Measurements from ENCODE around the gene OR6C76.

The OR6C76 gene

DNA sequence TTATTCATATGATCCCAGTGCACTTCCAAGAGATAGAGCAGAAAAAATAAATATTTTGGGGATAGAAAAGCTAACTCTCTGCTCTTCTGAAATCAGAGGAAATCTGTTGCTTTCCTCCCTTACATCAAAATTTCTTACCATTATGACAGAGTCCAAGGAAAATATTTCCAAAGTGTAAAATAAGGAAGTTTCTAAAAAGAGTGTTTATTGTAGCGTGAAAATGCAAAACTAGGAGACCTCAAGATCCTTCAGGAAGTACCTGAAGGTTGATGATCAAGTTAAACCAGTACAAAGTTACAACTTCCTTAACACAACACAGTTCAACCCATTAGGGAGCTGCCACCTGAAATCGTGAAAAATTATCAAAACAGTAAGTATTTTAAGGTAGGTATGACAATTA, 17.7 kb downstream of the OR6C76 start, which contains the start of gene OR6C2:
TSS of gene OR6C2 (plus strand) at position 301 of the 400 bp plus-strand sequence. CDS start 8,138 bp downstream, outside the sequence.
- Histone ChIP-seq H3K27me3 (ENCODE audit: insufficient read depth, low read length) (no peaks in the 10 kb centered on the region), H3K4me1 (ENCODE audit: insufficient read depth, low read length, severe bottlenecking) (no peaks in the 10 kb centered on the region), H3K79me2 (ENCODE audit: insufficient read depth, low read length) (no peaks in the 10 kb centered on the region), H3K9me3 (ENCODE audit: low read length) (0 out of 2 replicates have a peak, but pooled peaks cover 2% of the 10 kb centered on the region), H3K4me3 (ENCODE audit: low read depth, low read length, poor library complexity, severe bottlenecking) (no peak within 1 kb of the TSS), H3K9ac (ENCODE audit: low read length) (no peak within 1 kb of the TSS), H4K20me1 (ENCODE audit: insufficient read depth, low read length) (no peaks in the 10 kb centered on the region), H2AFZ (ENCODE audit: low read length) (no peak within 1 kb of the TSS), H3K27ac (ENCODE audit: low read depth, low read length, poor library complexity, severe bottlenecking) (no peak within 1 kb of the TSS), H3K36me3 (ENCODE audit: insufficient read depth, low read length) (no peaks in the 10 kb centered on the region), H3F3A (ENCODE audit: insufficient read depth, low read length) (no peaks in the 10 kb centered on the region), H3K9me2 (ENCODE audit: low read depth, low read length) (0 out of 2 replicates have a peak, but pooled peaks cover 3% of the 10 kb centered on the region), H3K4me2 (ENCODE audit: low read length) (no peak within 1 kb of the TSS)
- TF ChIP-seq, protein P1, sequence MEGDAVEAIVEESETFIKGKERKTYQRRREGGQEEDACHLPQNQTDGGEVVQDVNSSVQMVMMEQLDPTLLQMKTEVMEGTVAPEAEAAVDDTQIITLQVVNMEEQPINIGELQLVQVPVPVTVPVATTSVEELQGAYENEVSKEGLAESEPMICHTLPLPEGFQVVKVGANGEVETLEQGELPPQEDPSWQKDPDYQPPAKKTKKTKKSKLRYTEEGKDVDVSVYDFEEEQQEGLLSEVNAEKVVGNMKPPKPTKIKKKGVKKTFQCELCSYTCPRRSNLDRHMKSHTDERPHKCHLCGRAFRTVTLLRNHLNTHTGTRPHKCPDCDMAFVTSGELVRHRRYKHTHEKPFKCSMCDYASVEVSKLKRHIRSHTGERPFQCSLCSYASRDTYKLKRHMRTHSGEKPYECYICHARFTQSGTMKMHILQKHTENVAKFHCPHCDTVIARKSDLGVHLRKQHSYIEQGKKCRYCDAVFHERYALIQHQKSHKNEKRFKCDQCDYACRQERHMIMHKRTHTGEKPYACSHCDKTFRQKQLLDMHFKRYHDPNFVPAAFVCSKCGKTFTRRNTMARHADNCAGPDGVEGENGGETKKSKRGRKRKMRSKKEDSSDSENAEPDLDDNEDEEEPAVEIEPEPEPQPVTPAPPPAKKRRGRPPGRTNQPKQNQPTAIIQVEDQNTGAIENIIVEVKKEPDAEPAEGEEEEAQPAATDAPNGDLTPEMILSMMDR (IDR thresholded peaks at IDR 0.05; ENCODE audit: low read length) = no peak
- TF ChIP-seq EZH2 (IDR thresholded peaks at IDR 0.05; ENCODE audit: borderline replicate concordance, low read length) = no peak

DNA sequence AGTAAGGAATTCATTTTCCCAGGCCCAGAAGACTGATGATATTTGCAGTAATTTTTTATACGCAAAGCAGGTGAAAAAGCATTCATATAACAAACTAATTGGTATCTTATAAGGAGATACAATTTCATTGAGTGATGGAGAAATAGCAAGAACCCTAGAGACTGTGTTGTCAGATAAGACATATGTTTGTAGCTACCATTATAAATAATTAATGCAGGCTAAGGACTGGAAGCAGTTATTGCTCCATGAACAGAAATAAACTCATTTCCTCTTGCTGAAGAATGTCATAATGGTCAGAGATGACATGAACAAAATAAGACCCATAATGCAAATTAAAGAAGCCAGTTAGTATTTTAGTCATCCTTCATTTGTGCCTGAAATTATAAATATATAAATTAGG, 19.3 kb downstream of the OR6C76 start:
- Histone ChIP-seq H3K4me1 (ENCODE audit: insufficient read depth, low read length, severe bottlenecking) (no peaks in the 10 kb centered on the region), H3K27ac (ENCODE audit: low read depth, low read length, poor library complexity, severe bottlenecking) (no peak overlapping the region), H3K9me3 (ENCODE audit: low read length) (0 out of 2 replicates have a peak, but pooled peaks cover 2% of the 10 kb centered on the region), H3F3A (ENCODE audit: insufficient read depth, low read length) (no peaks in the 10 kb centered on the region), H2AFZ (ENCODE audit: low read length) (no peak overlapping the region), H3K4me3 (ENCODE audit: low read depth, low read length, poor library complexity, severe bottlenecking) (no peak overlapping the region), H3K9ac (ENCODE audit: low read length) (no peak overlapping the region), H3K79me2 (ENCODE audit: insufficient read depth, low read length) (no peaks in the 10 kb centered on the region), H3K9me2 (ENCODE audit: low read depth, low read length) (0 out of 2 replicates have a peak, but pooled peaks cover 3% of the 10 kb centered on the region), H3K27me3 (ENCODE audit: insufficient read depth, low read length) (no peaks in the 10 kb centered on the region), H3K4me2 (ENCODE audit: low read length) (no peak overlapping the region), H4K20me1 (ENCODE audit: insufficient read depth, low read length) (no peaks in the 10 kb centered on the region), H3K36me3 (ENCODE audit: insufficient read depth, low read length) (no peaks in the 10 kb centered on the region)
- TF ChIP-seq EZH2 (IDR thresholded peaks at IDR 0.05; ENCODE audit: borderline replicate concordance, low read length) = no peak
- TF ChIP-seq, protein P1 (IDR thresholded peaks at IDR 0.05; ENCODE audit: low read length) = no peak

DNA sequence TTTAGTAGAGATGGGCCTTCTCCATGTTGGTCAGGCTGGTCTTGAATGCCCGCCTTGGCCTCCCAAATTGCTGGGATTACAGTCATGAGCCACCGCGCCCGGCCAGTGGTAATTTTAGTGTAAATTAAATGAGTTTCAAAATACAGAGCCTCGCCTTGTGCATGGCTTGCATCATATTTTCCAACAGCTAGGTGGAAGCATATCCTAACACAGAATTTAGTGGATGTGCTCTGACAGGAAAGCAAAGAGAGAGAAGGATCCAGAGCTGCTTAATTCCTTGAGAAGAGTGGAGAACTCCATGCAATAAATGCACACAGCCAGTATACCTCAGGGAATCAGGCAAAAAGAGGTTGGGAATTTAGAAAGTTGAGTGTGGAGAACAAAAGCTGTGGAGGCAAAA, 20.3 kb downstream of the OR6C76 start:
- H3F3A ChIP-seq (ENCODE audit: insufficient read depth, low read length) = no peaks in the 10 kb centered on the region
- H3K36me3 ChIP-seq (ENCODE audit: insufficient read depth, low read length) = no peaks in the 10 kb centered on the region
- H3K4me2 ChIP-seq (ENCODE audit: low read length) = no peak overlapping the region
- H3K4me1 ChIP-seq (ENCODE audit: insufficient read depth, low read length, severe bottlenecking) = no peaks in the 10 kb centered on the region
- H2AFZ ChIP-seq (ENCODE audit: low read length) = no peak overlapping the region
- TF ChIP-seq, protein P1 (IDR thresholded peaks at IDR 0.05; ENCODE audit: low read length) = no peak
- no peak for TF ChIP-seq EZH2 (IDR thresholded peaks at IDR 0.05; ENCODE audit: borderline replicate concordance, low read length)
- H3K79me2 ChIP-seq (ENCODE audit: insufficient read depth, low read length) = no peaks in the 10 kb centered on the region
- H3K27me3 ChIP-seq (ENCODE audit: insufficient read depth, low read length) = no peaks in the 10 kb centered on the region
- 0 out of 2 replicates have a peak, but pooled peaks cover 3% of the 10 kb centered on the region for H3K9me2 ChIP-seq (ENCODE audit: low read depth, low read length)
- no peak overlapping the region for H3K27ac ChIP-seq (ENCODE audit: low read depth, low read length, poor library complexity, severe bottlenecking)
- no peak overlapping the region for H3K4me3 ChIP-seq (ENCODE audit: low read depth, low read length, poor library complexity, severe bottlenecking)
- no peak overlapping the region for H3K9ac ChIP-seq (ENCODE audit: low read length)
- H3K9me3 ChIP-seq (ENCODE audit: low read length) = no peaks in the 10 kb centered on the region
- no peaks in the 10 kb centered on the region for H4K20me1 ChIP-seq (ENCODE audit: insufficient read depth, low read length)

All from OCI-LY1 (cell line).